Astrocyte of the cerebellum (primary cell): Measurements from ENCODE around the gene SSR3.
"Not testable (repeated sequence)": the region's sequence is repeated elsewhere in the genome, so short reads cannot be mapped to it uniquely, and the experiment has no call there.

Source experiments
- DNase-seq: peaks from one replicate; pipeline ENCODE4 v3.0.0-alpha.2; 2011; ENCODE audit warnings: low read depth
- H3K4me3 ChIP-seq: 2 replicates; pipeline ENCODE4 v1.5.1; 2011; ENCODE audit warnings: mild to moderate bottlenecking, low read depth, low read length, moderate library complexity
- CTCF ChIP-seq: IDR thresholded peaks from 2 replicates; pipeline ENCODE4 v1.5.1; 2012; ENCODE audit warnings: low read length, low read depth, moderate library complexity, mild to moderate bottlenecking; ENCODE audit errors: missing control alignments
- in situ Hi-C: cut with HindIII; loops from 2 replicates; pipeline ENCODE4 v1.10.0; 2017; ENCODE audit warnings: low sequenced_read_pairs

Gene SSR3

GRCh38 chr3:156599089-156599874 lies 44.4 kb upstream of the SSR3 start:
- in situ Hi-C loops: no loop called here
- DNase-seq: no peak
- no peak overlapping the region for H3K4me3 ChIP-seq
- no peak for TF ChIP-seq CTCF

GRCh38 chr3:156598413-156598812 lies 43.5 kb upstream of the SSR3 start:
- TF ChIP-seq CTCF: no peak
- no peak overlapping the region for H3K4me3 ChIP-seq
- no peak for DNase-seq
- in situ Hi-C loops: no loop called here

- DNase-seq: no peak
- no peak for TF ChIP-seq CTCF
- in situ Hi-C loops: no loop called here
- no peak overlapping the region for H3K4me3 ChIP-seq
Measured at GRCh38 chr3:156594219-156594683, 39.3 kb upstream of the SSR3 start.

GRCh38 chr3:156593814-156594213 lies 38.9 kb upstream of the SSR3 start:
- TF ChIP-seq CTCF: no peak
- no peak for DNase-seq
- no peak overlapping the region for H3K4me3 ChIP-seq
- in situ Hi-C loops: no loop called here

GRCh38 chr3:156589806-156590205 lies 34.9 kb upstream of the SSR3 start:
- H3K4me3 ChIP-seq, DNase-seq, in situ Hi-C loops: not testable (repeated sequence)

- in situ Hi-C loops: no loop called here
- TF ChIP-seq CTCF: no peak
- no peak for DNase-seq
- H3K4me3 ChIP-seq: no peak overlapping the region
Measured at GRCh38 chr3:156587760-156588069, 32.8 kb upstream of the SSR3 start.

GRCh38 chr3:156586905-156587759 lies 32.2 kb upstream of the SSR3 start:
- in situ Hi-C loops: no loop called here
- no peak for TF ChIP-seq CTCF
- DNase-seq: no peak
- H3K4me3 ChIP-seq: no peak overlapping the region
